Activated T-helper 17 cell treated with anti-CD3 and anti-CD28 coated beads, Interleukin-2, amount 50 U/mL, for 72 hours (primary cell): ENCODE results near the gene NOBOX. TPM values are rescaled to one million over a fixed set of nuclear protein-coding genes. Genes with fewer than 3 reads are reported as not detected.

Source experiments
- ATAC-seq: fragments of 150-1000 bp; cut with Tn5 transposase; replicated peaks from 2 replicates; pipeline ENCODE4 v1.10.0; 2021; ENCODE audit warnings: mild to moderate bottlenecking, moderate library complexity
- H3K27ac Mint-ChIP-seq: one replicate; pipeline ENCODE4 v1.8.0; 2022; ENCODE audit warnings: mixed read lengths
- H3K27me3 Mint-ChIP-seq: one replicate; pipeline ENCODE4 v1.8.0; 2022; ENCODE audit warnings: mixed read lengths
- H3K36me3 Mint-ChIP-seq: one replicate; pipeline ENCODE4 v1.8.0; 2022; ENCODE audit warnings: low read depth, mild to moderate bottlenecking, mixed read lengths
- H3K4me1 Mint-ChIP-seq: one replicate; pipeline ENCODE4 v1.8.0; 2022; ENCODE audit warnings: mixed read lengths
- H3K4me3 Mint-ChIP-seq: one replicate; pipeline ENCODE4 v1.8.0; 2022; ENCODE audit warnings: mild to moderate bottlenecking, mixed read lengths
- H3K9me3 Mint-ChIP-seq: one replicate; pipeline ENCODE4 v1.8.0; 2022; ENCODE audit warnings: mixed read lengths
- total RNA-seq, 2 donors: library from RNA; stranded (reverse); gene quantifications; one replicate each; pipeline ENCODE4 v1.2.3, GENCODE V29; 2022

The NOBOX gene
- total RNA-seq, 2 donors from 2014 or later, result not detected

DNA sequence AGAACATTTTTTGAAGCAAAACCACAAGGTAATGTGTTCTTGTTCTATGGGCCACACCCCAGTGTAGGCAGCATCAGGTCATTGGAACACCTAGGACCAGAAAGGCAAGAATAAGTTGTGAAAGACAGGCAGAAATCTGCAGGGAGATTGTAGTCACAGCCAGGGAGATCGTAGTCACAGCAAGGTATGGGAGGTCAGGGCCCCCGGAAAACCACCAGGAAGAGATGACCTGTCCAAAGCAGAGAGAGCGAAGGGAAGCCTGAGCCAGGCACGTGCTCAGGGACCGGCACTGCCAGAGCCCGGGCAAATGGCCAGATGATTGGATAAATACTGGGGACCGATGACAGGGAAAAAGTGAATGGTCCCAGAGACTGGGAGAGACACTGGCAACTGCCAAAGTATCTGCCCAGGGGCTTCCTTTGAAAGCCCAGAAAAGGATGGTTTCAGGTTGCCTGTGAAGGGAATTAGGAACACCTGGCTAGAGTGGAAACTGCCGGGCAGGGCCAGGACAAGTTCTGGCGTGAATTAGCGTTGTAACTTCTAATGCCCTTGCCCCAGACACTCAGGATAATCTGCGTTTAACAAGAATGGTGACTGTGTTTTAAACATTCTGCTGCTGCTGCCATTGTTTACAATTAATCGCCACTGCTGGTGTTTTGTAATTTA lies 3.9 kb upstream of the NOBOX start:
- Mint-ChIP-seq H3K27me3 (peaks cover 8% of the 10 kb centered on the region), H3K27ac (no peak overlapping the region), H3K4me1 (no peaks in the 10 kb centered on the region), H3K36me3 (no peaks in the 10 kb centered on the region), H3K9me3 (no peaks in the 10 kb centered on the region), H3K4me3 (no peak overlapping the region)
- no peak for ATAC-seq

GRCh38 chr7:144404946-144405345 lies 1.5 kb upstream of the NOBOX start:
- Mint-ChIP-seq H3K9me3 (no peaks in the 10 kb centered on the region), H3K4me1 (no peaks in the 10 kb centered on the region), H3K27ac (no peak overlapping the region), H3K4me3 (no peak overlapping the region), H3K36me3 (no peaks in the 10 kb centered on the region), H3K27me3 (peaks cover 9% of the 10 kb centered on the region)
- ATAC-seq, result no peak

DNA sequence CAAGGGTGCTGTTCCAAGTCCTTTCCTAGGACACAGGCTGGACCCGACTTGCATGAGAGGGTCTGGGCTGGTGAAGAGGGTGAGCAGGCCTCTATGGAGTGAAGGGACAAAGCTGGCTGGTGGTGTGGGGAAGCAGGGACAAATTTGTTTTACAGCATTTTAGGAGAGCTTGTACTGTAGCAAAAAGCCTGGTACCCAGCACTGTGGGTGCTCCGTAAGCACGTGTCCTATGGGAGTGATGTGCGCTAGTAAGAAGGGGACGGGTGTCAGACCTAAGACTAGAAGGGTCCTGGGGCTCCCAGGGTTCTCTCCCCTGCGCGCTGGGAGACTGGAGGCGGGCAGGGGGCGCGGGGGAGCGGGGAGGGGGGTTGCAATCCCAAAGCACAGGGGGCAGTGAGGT lies 391 bp downstream of the NOBOX start:
- H3K36me3 Mint-ChIP-seq, result no peaks in the 10 kb centered on the region
- H3K27me3 Mint-ChIP-seq, result peaks cover 8% of the 10 kb centered on the region
- H3K27ac Mint-ChIP-seq, result no peak overlapping the region
- H3K4me1 Mint-ChIP-seq, result no peaks in the 10 kb centered on the region
- H3K9me3 Mint-ChIP-seq, result no peaks in the 10 kb centered on the region
- no peak overlapping the region for H3K4me3 Mint-ChIP-seq
- no peak for ATAC-seq

- no peak overlapping the region for H3K4me3 Mint-ChIP-seq
- no peaks in the 10 kb centered on the region for H3K4me1 Mint-ChIP-seq
- H3K27me3 Mint-ChIP-seq, result peaks cover 9% of the 10 kb centered on the region
- no peak for ATAC-seq
- no peaks in the 10 kb centered on the region for H3K36me3 Mint-ChIP-seq
- no peaks in the 10 kb centered on the region for H3K9me3 Mint-ChIP-seq
- H3K27ac Mint-ChIP-seq, result no peak overlapping the region
Observed at GRCh38 chr7:144401490-144401889, 2.0 kb downstream of the NOBOX start.

DNA sequence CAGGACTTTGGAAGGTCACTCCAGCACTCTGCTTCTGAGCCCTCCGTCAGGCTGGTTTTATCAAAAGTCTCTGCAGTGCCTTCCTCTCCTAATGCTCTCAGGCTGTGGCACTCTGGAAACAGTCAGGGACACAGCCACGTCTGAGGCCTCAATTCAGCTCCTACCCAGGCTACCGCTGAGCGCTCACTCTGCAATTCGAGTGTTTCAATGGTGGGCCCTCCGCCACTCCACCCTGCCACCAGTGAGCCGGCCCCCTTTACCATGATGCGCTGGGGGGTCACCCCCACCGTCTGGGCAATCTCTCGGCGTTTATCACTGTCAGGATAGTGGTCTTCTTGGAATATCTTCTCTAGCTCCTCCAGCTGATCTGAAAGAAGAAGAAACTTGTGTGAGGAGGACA lies 3.5 kb downstream of the NOBOX start:
- peaks cover 9% of the 10 kb centered on the region for H3K27me3 Mint-ChIP-seq
- H3K4me3 Mint-ChIP-seq, result no peak overlapping the region
- ATAC-seq, result no peak
- no peaks in the 10 kb centered on the region for H3K9me3 Mint-ChIP-seq
- no peaks in the 10 kb centered on the region for H3K36me3 Mint-ChIP-seq
- no peaks in the 10 kb centered on the region for H3K4me1 Mint-ChIP-seq
- H3K27ac Mint-ChIP-seq, result no peak overlapping the region

GRCh38 chr7:144398911-144399310 lies 4.6 kb downstream of the NOBOX start:
- Mint-ChIP-seq H3K27ac (no peak overlapping the region), H3K36me3 (no peaks in the 10 kb centered on the region), H3K4me1 (no peaks in the 10 kb centered on the region), H3K4me3 (no peak overlapping the region), H3K27me3 (peaks cover 9% of the 10 kb centered on the region), H3K9me3 (no peaks in the 10 kb centered on the region)
- no peak for ATAC-seq

- no peaks in the 10 kb centered on the region for H3K36me3 Mint-ChIP-seq
- H3K4me3 Mint-ChIP-seq, result no peak overlapping the region
- no peaks in the 10 kb centered on the region for H3K9me3 Mint-ChIP-seq
- peaks cover 9% of the 10 kb centered on the region for H3K27me3 Mint-ChIP-seq
- ATAC-seq, result no peak
- H3K27ac Mint-ChIP-seq, result peak overlapping the region; percentile 41
- no peaks in the 10 kb centered on the region for H3K4me1 Mint-ChIP-seq
Observed at GRCh38 chr7:144398291-144398690, 5.2 kb downstream of the NOBOX start.

GRCh38 chr7:144397086-144397485 lies 6.4 kb downstream of the NOBOX start:
- peaks cover under 1% of the 10 kb centered on the region for H3K4me1 Mint-ChIP-seq
- H3K27me3 Mint-ChIP-seq, result peaks cover 6% of the 10 kb centered on the region
- no peaks in the 10 kb centered on the region for H3K9me3 Mint-ChIP-seq
- no peaks in the 10 kb centered on the region for H3K36me3 Mint-ChIP-seq
- no peak overlapping the region for H3K4me3 Mint-ChIP-seq
- no peak for ATAC-seq
- no peak overlapping the region for H3K27ac Mint-ChIP-seq

DNA sequence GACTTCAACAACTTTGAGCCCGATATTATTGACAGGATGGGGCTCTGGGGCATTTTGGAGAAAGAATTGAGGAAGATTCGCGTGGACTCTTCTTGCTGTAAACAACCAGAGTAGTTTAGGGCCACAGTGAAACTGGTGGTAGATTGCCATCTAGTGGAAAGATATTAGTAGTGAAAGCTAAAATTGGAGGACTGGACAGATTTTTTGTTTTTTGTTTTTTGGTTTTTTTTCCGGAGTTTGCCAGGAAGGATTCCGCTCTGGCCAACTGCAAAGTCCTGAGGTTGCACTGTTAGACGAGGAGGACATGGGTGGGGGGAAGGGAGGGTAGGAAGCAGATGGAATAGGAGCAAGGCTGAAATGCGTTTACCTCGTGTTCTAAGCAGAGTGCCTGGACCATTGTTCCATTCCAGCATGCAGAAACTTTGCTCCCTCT lies 11.7 kb downstream of the NOBOX start:
- Mint-ChIP-seq H3K27me3 (no peaks in the 10 kb centered on the region), H3K36me3 (no peaks in the 10 kb centered on the region), H3K27ac (no peak overlapping the region), H3K9me3 (no peaks in the 10 kb centered on the region), H3K4me1 (peaks cover 6% of the 10 kb centered on the region), H3K4me3 (peak overlapping the region; percentile 19)
- ATAC-seq, result peak; percentile 74

DNA sequence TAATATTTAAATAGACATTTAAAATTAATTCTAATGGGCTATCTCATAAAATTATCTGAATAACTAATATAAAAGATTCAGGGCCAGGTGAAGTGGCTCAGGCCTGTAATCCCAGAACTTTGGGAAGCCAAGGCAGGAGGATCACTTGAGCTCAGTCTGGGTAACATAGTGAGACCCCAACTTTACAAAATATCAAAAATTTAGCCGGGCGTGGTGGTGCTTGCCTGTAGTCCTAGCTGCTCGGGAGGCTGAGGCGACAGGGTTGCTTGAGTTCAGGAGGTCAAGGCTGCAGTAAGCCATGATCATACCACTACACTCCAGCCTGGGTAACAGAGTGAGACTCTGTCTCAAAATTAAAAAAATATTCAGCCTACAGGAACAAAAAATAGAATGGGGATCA lies 12.5 kb downstream of the NOBOX start:
- H3K4me3 Mint-ChIP-seq, result no peak overlapping the region
- no peak for ATAC-seq
- H3K27me3 Mint-ChIP-seq, result no peaks in the 10 kb centered on the region
- H3K9me3 Mint-ChIP-seq, result no peaks in the 10 kb centered on the region
- peaks cover 6% of the 10 kb centered on the region for H3K4me1 Mint-ChIP-seq
- no peak overlapping the region for H3K27ac Mint-ChIP-seq
- no peaks in the 10 kb centered on the region for H3K36me3 Mint-ChIP-seq

GRCh38 chr7:144390481-144390880 lies 13.0 kb downstream of the NOBOX start:
- ATAC-seq, result no peak
- Mint-ChIP-seq H3K4me3 (no peak overlapping the region), H3K36me3 (no peaks in the 10 kb centered on the region), H3K4me1 (peaks cover 6% of the 10 kb centered on the region), H3K27me3 (no peaks in the 10 kb centered on the region), H3K9me3 (no peaks in the 10 kb centered on the region), H3K27ac (no peak overlapping the region)

- Mint-ChIP-seq H3K27me3 (no peaks in the 10 kb centered on the region), H3K9me3 (no peaks in the 10 kb centered on the region), H3K4me1 (peaks cover 13% of the 10 kb centered on the region), H3K4me3 (no peak overlapping the region), H3K36me3 (no peaks in the 10 kb centered on the region), H3K27ac (no peak overlapping the region)
- no peak for ATAC-seq
Observed at GRCh38 chr7:144388950-144389349, 14.5 kb downstream of the NOBOX start.

GRCh38 chr7:144386741-144387140 lies 16.8 kb downstream of the NOBOX start:
- no peak overlapping the region for H3K27ac Mint-ChIP-seq
- no peaks in the 10 kb centered on the region for H3K36me3 Mint-ChIP-seq
- H3K27me3 Mint-ChIP-seq, result no peaks in the 10 kb centered on the region
- H3K9me3 Mint-ChIP-seq, result no peaks in the 10 kb centered on the region
- no peak for ATAC-seq
- no peak overlapping the region for H3K4me3 Mint-ChIP-seq
- H3K4me1 Mint-ChIP-seq, result peaks cover 10% of the 10 kb centered on the region

DNA sequence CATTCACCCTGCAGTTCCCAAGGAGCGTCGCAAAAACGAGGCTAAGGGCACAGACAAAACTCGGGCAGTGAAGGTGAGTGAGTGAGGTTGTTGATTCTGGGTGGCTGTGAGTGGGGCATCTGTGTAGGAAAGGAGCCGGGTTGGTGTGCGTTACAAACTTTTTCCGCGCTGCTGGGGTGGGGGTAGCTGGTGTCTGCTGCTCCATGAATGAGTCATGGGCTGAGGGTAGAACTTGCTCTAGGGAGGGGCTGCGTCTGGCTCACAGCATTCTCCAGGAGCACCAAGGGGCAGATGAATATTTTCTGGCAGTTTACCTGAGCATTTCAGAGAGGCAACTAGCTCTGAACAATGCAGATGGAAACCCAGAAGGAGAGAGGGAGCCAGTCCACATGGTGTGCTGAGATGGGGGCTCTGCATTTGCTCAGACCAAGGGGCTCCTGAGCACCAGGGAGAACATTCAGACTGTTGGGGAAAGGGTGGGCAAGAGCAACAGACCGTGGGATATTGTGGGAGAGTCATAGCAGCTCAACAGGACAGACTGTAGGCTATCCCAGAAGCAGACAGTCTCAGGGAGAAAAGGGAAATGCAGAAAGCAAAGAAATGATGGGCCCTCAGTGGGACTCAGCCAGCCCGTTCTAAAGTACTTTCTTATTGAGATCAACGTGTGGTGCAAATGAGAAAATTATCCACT lies 18.8 kb downstream of the NOBOX start:
- H3K9me3 Mint-ChIP-seq, result no peaks in the 10 kb centered on the region
- H3K27ac Mint-ChIP-seq, result peak overlapping the region; percentile 47
- ATAC-seq, result peak; percentile 85
- peaks cover 5% of the 10 kb centered on the region for H3K36me3 Mint-ChIP-seq
- peak overlapping the region; percentile 7 for H3K4me3 Mint-ChIP-seq
- H3K27me3 Mint-ChIP-seq, result no peaks in the 10 kb centered on the region
- H3K4me1 Mint-ChIP-seq, result peaks cover 7% of the 10 kb centered on the region

GRCh38 chr7:144384071-144384470 lies 19.4 kb downstream of the NOBOX start:
- H3K4me3 Mint-ChIP-seq, result peak overlapping the region; percentile 7
- peak overlapping the region; percentile 47 for H3K27ac Mint-ChIP-seq
- H3K27me3 Mint-ChIP-seq, result no peaks in the 10 kb centered on the region
- no peaks in the 10 kb centered on the region for H3K9me3 Mint-ChIP-seq
- peaks cover 5% of the 10 kb centered on the region for H3K36me3 Mint-ChIP-seq
- ATAC-seq, result peak; percentile 69
- H3K4me1 Mint-ChIP-seq, result peaks cover 7% of the 10 kb centered on the region
